ENCODE measurements around the gene DYSF. TPM values are rescaled to one million over a fixed set of nuclear protein-coding genes. Genes with fewer than 3 reads are reported as not detected.

Gene DYSF
- total and polyA plus RNA-seq, 2 donors (not counting 1 experiment from before 2014, with no cell fraction given) = 0.17 to 0.43 TPM

DNA sequence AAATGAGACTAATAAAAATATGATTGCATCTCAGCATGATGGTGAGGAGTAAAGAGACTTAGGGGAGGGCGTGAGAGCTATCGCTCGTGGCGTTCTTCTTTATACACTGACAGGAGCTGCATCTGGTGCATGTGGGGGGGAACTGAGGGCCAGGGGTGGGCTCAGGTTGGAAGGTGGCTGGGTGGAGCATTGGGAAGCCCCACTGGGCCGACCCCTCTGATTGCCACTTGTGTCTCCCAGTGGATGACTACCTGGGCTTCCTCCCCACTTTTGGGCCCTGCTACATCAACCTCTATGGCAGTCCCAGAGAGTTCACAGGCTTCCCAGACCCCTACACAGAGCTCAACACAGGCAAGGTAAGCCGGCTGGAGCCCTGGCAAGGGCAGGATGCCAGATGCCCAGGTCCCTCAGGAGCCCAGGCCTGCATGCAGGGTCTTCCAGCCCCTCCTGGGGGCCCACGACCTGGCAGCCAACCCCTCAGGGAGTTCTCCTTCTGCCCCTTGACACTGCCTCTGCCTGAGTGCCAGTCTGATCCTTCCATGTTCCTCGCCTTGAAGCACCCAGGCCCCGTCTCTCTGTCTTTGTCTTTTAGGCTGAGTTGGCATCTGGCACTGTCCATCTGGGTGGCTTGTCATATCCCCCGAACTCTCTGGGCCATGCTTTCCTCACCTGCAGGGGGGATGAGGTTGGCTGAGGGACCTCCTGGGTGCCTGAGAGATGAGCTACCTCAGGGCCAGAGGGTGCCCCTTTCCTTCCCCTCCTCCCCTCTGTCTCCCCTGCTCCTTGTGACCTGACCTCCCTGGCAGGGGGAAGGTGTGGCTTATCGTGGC lies 97.7 kb downstream of the DYSF start:
- H3K4me1 ChIP-seq (ENCODE audit: control insufficient read depth in 2 of 2, insufficient read depth in 2 of 2, low read length in 2 of 2) = no peaks in the 10 kb centered on the region
- peaks cover 0 to 2% (median 0%) of the 10 kb centered on the region in 3 donors for H3K9me3 ChIP-seq (ENCODE audit: control extremely low read depth in 1 of 3, control insufficient read depth in 2 of 3, insufficient read depth in 1 of 3, low read length in 2 of 3)
- POLR2A ChIA-PET = no interaction called here
- Mint-ChIP-seq H3K27ac (no peak overlapping the region), H3K4me3 (no peak overlapping the region), H3K4me1 (no peaks in the 10 kb centered on the region), H3K27me3 (peaks cover 19% of the 10 kb centered on the region), H3K9me3 (ENCODE audit: insufficient read depth) (no peaks in the 10 kb centered on the region)
- H3K36me3 ChIP-seq (replicated peaks in 1 of 2; ENCODE audit: control extremely low read depth in 1 of 2, control insufficient read depth in 1 of 2, extremely low read depth in 1 of 2, insufficient read depth in 2 of 2, low read length in 1 of 2) = no peaks in the 10 kb centered on the region
- H3K9ac ChIP-seq (ENCODE audit: low read length) = no peak overlapping the region
- H3K27me3 ChIP-seq (replicated peaks in 1 of 4; ENCODE audit: control extremely low read depth in 1 of 4, control insufficient read depth in 3 of 4, insufficient read depth in 4 of 4, low read length in 3 of 4) = peaks cover 0 to 4% (median 2%) of the 10 kb centered on the region in 4 experiments
- CTCF ChIA-PET = interaction anchor here (1.1 to 1.8 kb wide), 2 partner anchors 41 to 600 kb away, joined by 3 to 4 read pairs; no protein-coding TSS in a partner anchor
- H2AFZ ChIP-seq (ENCODE audit: insufficient read depth, low read depth, low read length, poor library complexity, severe bottlenecking) = no peak overlapping the region
- H4K20me1 ChIP-seq (ENCODE audit: control insufficient read depth, insufficient read depth, low read length, poor library complexity, severe bottlenecking) = no peaks in the 10 kb centered on the region
- ATAC-seq (ENCODE audit: low read depth) (no peak), DNase-seq (no peak)
- no peaks in the 10 kb centered on the region for H3K79me2 ChIP-seq (ENCODE audit: control insufficient read depth, insufficient read depth, low read length)
- intact Hi-C loops (cut with micrococcal nuclease) = no loop called here
- 82% methylated on average over 7 of the region's 11 CpGs for WGBS (ENCODE audit: insufficient coverage)
- no peak for TF ChIP-seq EZH2 (IDR thresholded peaks at IDR 0.05; ENCODE audit: borderline replicate concordance, insufficient read depth, low read depth, low read length, poor library complexity, severe bottlenecking)
- no peak for TF ChIP-seq CTCF (IDR thresholded peaks at IDR 0.05)
- no peak overlapping the region for H3K27ac ChIP-seq (ENCODE audit: low read length in 2 of 2)
- H3K4me2 ChIP-seq (replicated peaks; ENCODE audit: low read depth, low read length, poor library complexity, severe bottlenecking) = no peak overlapping the region
- no peak overlapping the region for H3K4me3 ChIP-seq (ENCODE audit: control extremely low read depth in 1 of 5, extremely low read depth in 1 of 5, insufficient read depth in 1 of 5, low read depth in 2 of 5, low read length in 4 of 5)

DNA sequence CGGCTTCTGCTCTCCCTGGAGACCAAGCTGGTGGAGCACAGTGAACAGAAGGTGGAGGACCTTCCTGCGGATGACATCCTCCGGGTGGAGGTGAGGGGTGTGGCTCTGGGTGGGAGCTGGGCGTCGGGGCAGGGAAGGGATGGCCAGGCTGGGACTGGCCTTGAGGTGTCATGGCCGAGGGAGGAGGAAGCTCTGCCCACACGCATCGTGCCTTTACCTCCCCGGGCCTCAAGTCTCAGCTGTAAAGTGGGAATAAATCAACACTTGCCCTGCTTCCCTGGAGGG lies 98.2 kb downstream of the DYSF start:
- TF ChIP-seq EZH2 (IDR thresholded peaks at IDR 0.05; ENCODE audit: borderline replicate concordance, insufficient read depth, low read depth, low read length, poor library complexity, severe bottlenecking) = no peak
- no peak for TF ChIP-seq CTCF (IDR thresholded peaks at IDR 0.05)
- Histone ChIP-seq H2AFZ (ENCODE audit: insufficient read depth, low read depth, low read length, poor library complexity, severe bottlenecking) (no peak overlapping the region), H3K27me3 (replicated peaks in 1 of 4; ENCODE audit: control extremely low read depth in 1 of 4, control insufficient read depth in 3 of 4, insufficient read depth in 4 of 4, low read length in 3 of 4) (peaks cover 0 to 2% (median 0%) of the 10 kb centered on the region in 4 experiments), H3K9ac (ENCODE audit: low read length) (no peak overlapping the region), H3K27ac (ENCODE audit: low read length in 2 of 2) (no peak overlapping the region), H3K4me3 (ENCODE audit: control extremely low read depth in 1 of 5, extremely low read depth in 1 of 5, insufficient read depth in 1 of 5, low read depth in 2 of 5, low read length in 4 of 5) (no peak overlapping the region), H3K79me2 (ENCODE audit: control insufficient read depth, insufficient read depth, low read length) (no peaks in the 10 kb centered on the region), H3K4me2 (replicated peaks; ENCODE audit: low read depth, low read length, poor library complexity, severe bottlenecking) (no peak overlapping the region), H3K4me1 (ENCODE audit: control insufficient read depth in 2 of 2, insufficient read depth in 2 of 2, low read length in 2 of 2) (no peaks in the 10 kb centered on the region), H3K36me3 (replicated peaks in 1 of 2; ENCODE audit: control extremely low read depth in 1 of 2, control insufficient read depth in 1 of 2, extremely low read depth in 1 of 2, insufficient read depth in 2 of 2, low read length in 1 of 2) (no peaks in the 10 kb centered on the region), H4K20me1 (ENCODE audit: control insufficient read depth, insufficient read depth, low read length, poor library complexity, severe bottlenecking) (no peaks in the 10 kb centered on the region), H3K9me3 (ENCODE audit: control extremely low read depth in 1 of 3, control insufficient read depth in 2 of 3, insufficient read depth in 1 of 3, low read length in 2 of 3) (peaks cover 0 to 2% (median 0%) of the 10 kb centered on the region in 3 donors)
- no peak for DNase-seq
- 90% methylated on average over 8 of the region's 9 CpGs for WGBS (ENCODE audit: insufficient coverage)
- Mint-ChIP-seq H3K9me3 (ENCODE audit: insufficient read depth) (no peaks in the 10 kb centered on the region), H3K4me3 (no peak overlapping the region), H3K4me1 (no peaks in the 10 kb centered on the region), H3K27ac (no peak overlapping the region), H3K27me3 (peaks cover 16% of the 10 kb centered on the region)
- CTCF ChIA-PET = interaction anchor here (1.1 to 1.8 kb wide), 2 partner anchors 41 to 599 kb away, joined by 3 to 4 read pairs; no protein-coding TSS in a partner anchor
- intact Hi-C loops (cut with micrococcal nuclease) = no loop called here
- POLR2A ChIA-PET = no interaction called here
- no peak for ATAC-seq (ENCODE audit: low read depth)

Data from B cell (primary cell).